Thyroid gland (tissue), 4 donors: ENCODE data around the gene BLID. TPM values are rescaled to one million over a fixed set of nuclear protein-coding genes. Genes with fewer than 3 reads are reported as not detected.

Source experiments
- DNase-seq, 2 donors: peaks; one replicate each; pipeline ENCODE4 v3.0.0-alpha.2; 2019
- H3K27ac ChIP-seq, 3 donors: fragments of 200-600 bp; sonication (generic); 1 replicate in 2 of 3; 2 replicates in 1 of 3; pipeline ENCODE4 v1.5.1; 2016 to 2019; ENCODE audit warnings: mild to moderate bottlenecking in 1 of 3, moderate library complexity in 1 of 3
- H3K27me3 ChIP-seq: fragments of 200-600 bp; sonication (generic); one replicate; pipeline ENCODE4 v1.5.1; 2019
- H3K36me3 ChIP-seq, 2 donors: fragments of 200-600 bp; sonication (generic); one replicate each; pipeline ENCODE4 v1.5.1; 2016 to 2019
- H3K4me1 ChIP-seq, 2 donors: fragments of 200-600 bp; sonication (generic); one replicate each; pipeline ENCODE4 v1.5.1; 2017 to 2019
- H3K4me3 ChIP-seq, 3 donors: fragments of 200-600 bp; sonication (generic); replicated peaks in 1 of 3; 1 replicate in 2 of 3; 2 replicates in 1 of 3; pipeline ENCODE4 v1.5.1; 2016; ENCODE audit warnings: mild to moderate bottlenecking in 1 of 3
- H3K9me3 ChIP-seq: fragments of 200-600 bp; sonication (generic); one replicate; pipeline ENCODE4 v1.5.1; 2017
- POLR2A ChIP-seq, 2 donors: fragments of 450-650 bp; IDR thresholded peaks; one replicate each; pipeline ENCODE4 v1.6.1; 2017; ENCODE audit warnings: antibody characterized with exemption in 2 of 2, mild to moderate bottlenecking in 2 of 2, moderate library complexity in 1 of 2
- WGBS, 2 donors: methylation state at CpG; one replicate each; pipeline ENCODE4 v1.1.5; 2017; 5-methylcytosine and 5-hydroxymethylcytosine counted together
- intact Hi-C: fragments of 100-400 bp; cut with DNase I; formaldehyde crosslinking; loops from one replicate; pipeline ENCODE4 v1.15.1; 2023
- total RNA-seq, 4 donors: library from RNA; depleted of rRNA; stranded (reverse); fragments of >200 nt; gene quantifications; one replicate each; pipeline ENCODE4 v1.2.3, GENCODE V29; 2016
- TF ChIP-seq, protein P1 (sequence below), 6 experiments: fragments of 200-600 bp in 3 of 6; fragments of 450-650 bp in 3 of 6; sonication (generic) in 3 of 6; IDR thresholded peaks; one replicate each; pipeline ENCODE4 v1.5.1; 2016 to 2019; ENCODE audit warnings: antibody characterized with exemption in 6 of 6, mild to moderate bottlenecking in 2 of 6, inconsistent platforms in 1 of 6, moderate library complexity in 1 of 6

Gene BLID
- total RNA-seq, 4 donors from 2014 or later: 4.8 to 11.5 (median 7.4) TPM

DNA sequence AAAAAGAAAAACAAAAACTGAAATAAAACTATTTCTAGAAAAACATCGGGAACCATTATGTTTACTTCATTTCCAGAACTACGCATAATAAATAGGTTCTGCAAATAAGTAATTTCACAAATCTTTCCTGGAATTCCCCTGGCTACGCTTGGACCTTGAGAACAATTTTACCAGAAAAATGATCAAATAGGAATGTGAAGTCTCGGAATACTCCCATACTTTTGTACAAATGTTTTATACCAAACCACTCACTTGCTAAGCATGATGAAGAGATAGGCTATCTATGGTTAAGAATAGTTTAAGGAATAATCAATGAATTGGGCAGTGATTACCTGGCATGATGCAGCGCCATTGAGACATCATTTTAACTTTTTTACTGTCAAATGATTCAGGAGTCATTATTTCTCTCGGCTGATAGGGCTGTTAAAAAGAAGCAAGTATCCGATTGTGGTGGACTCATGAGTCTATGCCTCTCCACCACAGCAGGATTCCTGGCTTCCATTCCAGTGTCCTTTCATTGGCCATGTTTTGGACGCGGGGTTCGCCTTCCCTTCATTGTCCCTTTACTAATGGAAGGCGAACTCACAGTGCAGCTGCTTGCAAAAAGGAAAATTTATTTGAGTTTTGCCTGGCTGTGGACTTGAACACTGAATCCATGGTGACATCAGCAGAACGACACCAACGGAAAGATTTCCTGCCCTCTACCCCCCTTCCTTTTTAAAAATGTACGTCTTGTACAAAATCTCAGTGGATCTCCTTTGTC, 39.9 kb upstream of the BLID start:
- intact Hi-C loops: no loop called here
- Histone ChIP-seq H3K27me3 (no peaks in the 10 kb centered on the region), H3K4me3 (no peak overlapping the region), H3K4me1 (peaks cover 9 to 25% of the 10 kb centered on the region in 2 donors), H3K36me3 (no peaks in the 10 kb centered on the region), H3K27ac (no peak overlapping the region), H3K9me3 (no peaks in the 10 kb centered on the region)
- TF ChIP-seq, protein P1, sequence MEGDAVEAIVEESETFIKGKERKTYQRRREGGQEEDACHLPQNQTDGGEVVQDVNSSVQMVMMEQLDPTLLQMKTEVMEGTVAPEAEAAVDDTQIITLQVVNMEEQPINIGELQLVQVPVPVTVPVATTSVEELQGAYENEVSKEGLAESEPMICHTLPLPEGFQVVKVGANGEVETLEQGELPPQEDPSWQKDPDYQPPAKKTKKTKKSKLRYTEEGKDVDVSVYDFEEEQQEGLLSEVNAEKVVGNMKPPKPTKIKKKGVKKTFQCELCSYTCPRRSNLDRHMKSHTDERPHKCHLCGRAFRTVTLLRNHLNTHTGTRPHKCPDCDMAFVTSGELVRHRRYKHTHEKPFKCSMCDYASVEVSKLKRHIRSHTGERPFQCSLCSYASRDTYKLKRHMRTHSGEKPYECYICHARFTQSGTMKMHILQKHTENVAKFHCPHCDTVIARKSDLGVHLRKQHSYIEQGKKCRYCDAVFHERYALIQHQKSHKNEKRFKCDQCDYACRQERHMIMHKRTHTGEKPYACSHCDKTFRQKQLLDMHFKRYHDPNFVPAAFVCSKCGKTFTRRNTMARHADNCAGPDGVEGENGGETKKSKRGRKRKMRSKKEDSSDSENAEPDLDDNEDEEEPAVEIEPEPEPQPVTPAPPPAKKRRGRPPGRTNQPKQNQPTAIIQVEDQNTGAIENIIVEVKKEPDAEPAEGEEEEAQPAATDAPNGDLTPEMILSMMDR (IDR thresholded peaks at IDR 0.05): no peak
- TF ChIP-seq POLR2A (IDR thresholded peaks at IDR 0.05): no peak
- 90 to 93% methylated on average over 14 of the region's 14 CpGs for WGBS, 2 donors
- DNase-seq: no peak

GRCh38 chr11:122154994-122155393, 39.0 kb upstream of the BLID start:
- 95 to 100% methylated on average over 1 of the region's 1 CpG for WGBS, 2 donors
- Histone ChIP-seq H3K4me3 (no peak overlapping the region), H3K4me1 (peaks cover 16 to 30% of the 10 kb centered on the region in 2 donors), H3K9me3 (no peaks in the 10 kb centered on the region), H3K36me3 (no peaks in the 10 kb centered on the region), H3K27ac (no peak overlapping the region), H3K27me3 (no peaks in the 10 kb centered on the region)
- TF ChIP-seq, protein P1 (IDR thresholded peaks at IDR 0.05): no peak
- no peak for TF ChIP-seq POLR2A (IDR thresholded peaks at IDR 0.05)
- intact Hi-C loops: no loop called here
- no peak for DNase-seq

- Histone ChIP-seq H3K9me3 (no peaks in the 10 kb centered on the region), H3K4me3 (no peak overlapping the region), H3K36me3 (no peaks in the 10 kb centered on the region), H3K4me1 (peaks cover 16 to 24% of the 10 kb centered on the region in 2 donors), H3K27ac (no peak overlapping the region), H3K27me3 (no peaks in the 10 kb centered on the region)
- 88 to 91% methylated on average over 6 of the region's 6 CpGs for WGBS, 2 donors
- TF ChIP-seq, protein P1 (IDR thresholded peaks at IDR 0.05): no peak
- TF ChIP-seq POLR2A (IDR thresholded peaks at IDR 0.05): no peak
- no peak for DNase-seq
- intact Hi-C loops: no loop called here
These were observed 38.2 kb upstream of the BLID start for GRCh38 chr11:122154227-122154626.

GRCh38 chr11:122153746-122154145, 37.7 kb upstream of the BLID start:
- peaks cover 16 to 19% of the 10 kb centered on the region in 2 donors for H3K4me1 ChIP-seq
- H3K36me3 ChIP-seq: no peaks in the 10 kb centered on the region
- no peak overlapping the region for H3K4me3 ChIP-seq
- H3K9me3 ChIP-seq: no peaks in the 10 kb centered on the region
- WGBS, 2 donors: 74 to 82% methylated on average over 2 of the region's 2 CpGs
- no peak overlapping the region for H3K27ac ChIP-seq
- H3K27me3 ChIP-seq: no peaks in the 10 kb centered on the region
- TF ChIP-seq POLR2A (IDR thresholded peaks at IDR 0.05): no peak
- TF ChIP-seq, protein P1 (IDR thresholded peaks at IDR 0.05): no peak
- intact Hi-C loops: no loop called here
- no peak for DNase-seq
